K562 (cell line): ENCODE measurements around the gene PPFIA3. TPM values are rescaled to one million over a fixed set of nuclear protein-coding genes. Genes with fewer than 3 reads are reported as not detected.

Experiments
- C11orf30 ChIP-seq: fragments of 450-650 bp; IDR thresholded peaks from 2 replicates; pipeline ENCODE4 v1.6.1; 2016; ENCODE audit warnings: low read depth, mild to moderate bottlenecking
- CAMTA2 ChIP-seq: fragments of 250-450 bp; sonication (Bioruptor Pico); conservative IDR thresholded peaks from 2 replicates; pipeline ENCODE4 v1.5.1; 2022
- ETV6 ChIP-seq, 3 experiments: fragments of 150-350 bp in 1 of 3; sonication (generic) in 1 of 3; formaldehyde crosslinking in 1 of 3; IDR thresholded peaks; 2 replicates each; pipeline versions ENCODE4 v1.6.1 to v1.8.0; 2014 to 2022; ENCODE audit warnings: borderline replicate concordance in 2 of 3, low read depth in 2 of 3, antibody characterized with exemption in 1 of 3, low read length in 1 of 3, mild to moderate bottlenecking in 1 of 3, missing genetic modification reagents in 1 of 3
- FOXM1 ChIP-seq, 2 experiments: fragments of 450-650 bp in 1 of 2; sonication (generic) in 1 of 2; formaldehyde crosslinking in 1 of 2; IDR thresholded peaks; 2 replicates each; pipeline versions ENCODE4 v1.6.1 to v1.9.0; 2017 to 2022; ENCODE audit warnings: low read depth in 2 of 2, mild to moderate bottlenecking in 2 of 2, missing genetic modification reagents in 1 of 2, moderate library complexity in 1 of 2
- ILF3 ChIP-seq: fragments of 450-650 bp; IDR thresholded peaks from 2 replicates; pipeline ENCODE4 v1.6.1; 2018; ENCODE audit warnings: antibody characterized with exemption, mild to moderate bottlenecking, moderate library complexity, borderline replicate concordance
- RAD51 ChIP-seq: fragments of 450-650 bp; IDR thresholded peaks from 2 replicates; pipeline ENCODE4 v1.7.1; 2016; ENCODE audit warnings: low read depth, mild to moderate bottlenecking, borderline replicate concordance
- RNF2 ChIP-seq: sonication (generic); IDR thresholded peaks from 2 replicates; pipeline ENCODE4 v1.6.1; 2016
- TAF1 ChIP-seq: IDR thresholded peaks from 2 replicates; pipeline ENCODE4 v1.6.1; 2011; ENCODE audit warnings: mild to moderate bottlenecking, low read length, moderate library complexity; ENCODE audit not compliant: insufficient read depth, control insufficient read depth, severe bottlenecking; ENCODE audit errors: extremely low read depth
- TCF15 ChIP-seq: fragments of 250-450 bp; sonication (Bioruptor Pico); IDR thresholded peaks from 2 replicates; pipeline ENCODE4 v1.8.0; 2022; ENCODE audit warnings: moderate library complexity, mild to moderate bottlenecking, inconsistent platforms
- TSC22D4 ChIP-seq: fragments of 450-650 bp; IDR thresholded peaks from 2 replicates; pipeline ENCODE4 v1.6.1; 2016; ENCODE audit warnings: missing genetic modification characterization, missing biosample characterization, control low read depth
- U2AF1 ChIP-seq: fragments of 200-400 bp; formaldehyde crosslinking; optimal IDR thresholded peaks from 2 replicates; pipeline ENCODE3; 2017; ENCODE audit warnings: mild to moderate bottlenecking, low read depth, low read length, moderate library complexity
- ZBTB9 ChIP-seq: fragments of 450-650 bp; formaldehyde crosslinking; IDR thresholded peaks from 2 replicates; pipeline ENCODE4 v1.4.0; 2020; ENCODE audit warnings: mild to moderate bottlenecking, moderate library complexity
- ZNF121 ChIP-seq: sonication (generic); formaldehyde crosslinking; conservative IDR thresholded peaks from 2 replicates; pipeline ENCODE4 v1.8.0; 2022; ENCODE audit warnings: missing genetic modification reagents
- ZNF780A ChIP-seq: fragments of 250-450 bp; sonication (Bioruptor Pico); IDR thresholded peaks from 2 replicates; pipeline ENCODE4 v1.5.0; 2021; ENCODE audit warnings: mild to moderate bottlenecking
- polyA plus RNA-seq, 8 experiments: library from polyadenylated mRNA; depleted of rRNA in 4 of 8; stranded (reverse) in 5 of 8; unstranded in 3 of 8; fragments of >200 nt; fragmentation: Nextera tagmentation in 2 of 8; fragmentation: Illumina TruSeq in 1 of 8; extraction: Ambion mirVana in 2 of 8; extraction: Trizol in 1 of 8; gene quantifications; 2 replicates each; pipeline versions ENCODE4 v1.2.1 to v1.2.3, GENCODE V29; 2011 to 2014; ENCODE audit warnings: inconsistent platforms in 1 of 8, missing spikeins in 1 of 8
- total RNA-seq, 7 experiments: library from RNA; depleted of rRNA in 6 of 7; stranded (reverse); fragments of >200 nt in 6 of 7; fragmentation: Illumina TruSeq in 2 of 7; extraction: Trizol in 2 of 7; gene quantifications; 2 replicates each; pipeline versions ENCODE4 v1.2.1 to v1.2.3, GENCODE V29; 2011 to 2021; ENCODE audit warnings: low replicate concordance in 1 of 7
- TF ChIP-seq, protein P1 (sequence below): fragments of 450-650 bp; IDR thresholded peaks from 2 replicates; pipeline ENCODE4 v1.6.1; 2017; ENCODE audit warnings: antibody characterized with exemption, mild to moderate bottlenecking
- TF ChIP-seq, protein P2 (sequence below): sonication (generic); formaldehyde crosslinking; IDR thresholded peaks from 2 replicates; pipeline ENCODE4 v1.8.1; 2023; ENCODE audit warnings: mild to moderate bottlenecking, missing genetic modification reagents

PPFIA3 gene
- total and polyA plus RNA-seq, 9 of the 15 experiments (the other 6 are each of a cell fraction or from before 2014, with no cell fraction given): 0.10 to 53.0 (median 17.6) TPM

- TF ChIP-seq, protein P1, sequence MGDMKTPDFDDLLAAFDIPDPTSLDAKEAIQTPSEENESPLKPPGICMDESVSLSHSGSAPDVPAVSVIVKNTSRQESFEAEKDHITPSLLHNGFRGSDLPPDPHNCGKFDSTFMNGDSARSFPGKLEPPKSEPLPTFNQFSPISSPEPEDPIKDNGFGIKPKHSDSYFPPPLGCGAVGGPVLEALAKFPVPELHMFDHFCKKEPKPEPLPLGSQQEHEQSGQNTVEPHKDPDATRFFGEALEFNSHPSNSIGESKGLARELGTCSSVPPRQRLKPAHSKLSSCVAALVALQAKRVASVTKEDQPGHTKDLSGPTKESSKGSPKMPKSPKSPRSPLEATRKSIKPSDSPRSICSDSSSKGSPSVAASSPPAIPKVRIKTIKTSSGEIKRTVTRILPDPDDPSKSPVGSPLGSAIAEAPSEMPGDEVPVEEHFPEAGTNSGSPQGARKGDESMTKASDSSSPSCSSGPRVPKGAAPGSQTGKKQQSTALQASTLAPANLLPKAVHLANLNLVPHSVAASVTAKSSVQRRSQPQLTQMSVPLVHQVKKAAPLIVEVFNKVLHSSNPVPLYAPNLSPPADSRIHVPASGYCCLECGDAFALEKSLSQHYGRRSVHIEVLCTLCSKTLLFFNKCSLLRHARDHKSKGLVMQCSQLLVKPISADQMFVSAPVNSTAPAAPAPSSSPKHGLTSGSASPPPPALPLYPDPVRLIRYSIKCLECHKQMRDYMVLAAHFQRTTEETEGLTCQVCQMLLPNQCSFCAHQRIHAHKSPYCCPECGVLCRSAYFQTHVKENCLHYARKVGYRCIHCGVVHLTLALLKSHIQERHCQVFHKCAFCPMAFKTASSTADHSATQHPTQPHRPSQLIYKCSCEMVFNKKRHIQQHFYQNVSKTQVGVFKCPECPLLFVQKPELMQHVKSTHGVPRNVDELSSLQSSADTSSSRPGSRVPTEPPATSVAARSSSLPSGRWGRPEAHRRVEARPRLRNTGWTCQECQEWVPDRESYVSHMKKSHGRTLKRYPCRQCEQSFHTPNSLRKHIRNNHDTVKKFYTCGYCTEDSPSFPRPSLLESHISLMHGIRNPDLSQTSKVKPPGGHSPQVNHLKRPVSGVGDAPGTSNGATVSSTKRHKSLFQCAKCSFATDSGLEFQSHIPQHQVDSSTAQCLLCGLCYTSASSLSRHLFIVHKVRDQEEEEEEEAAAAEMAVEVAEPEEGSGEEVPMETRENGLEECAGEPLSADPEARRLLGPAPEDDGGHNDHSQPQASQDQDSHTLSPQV: peak; percentile 85
- no peak; the same call in 1 of the 2 replicates for TF ChIP-seq CAMTA2 (CRISPR knock-in tag)
- peak; percentile 70; the same call in 1 of the 2 replicates for TF ChIP-seq RNF2
- peak; percentile 93 for TF ChIP-seq U2AF1
- TF ChIP-seq ZNF780A (CRISPR knock-in tag): no peak
- no peak for TF ChIP-seq ZNF121 (CRISPR knock-in tag)
- peak; percentile 73 for TF ChIP-seq C11orf30
- no peak for TF ChIP-seq RAD51
- no peak; the same call in 1 of the 2 replicates for TF ChIP-seq FOXM1 (IDR thresholded peaks at IDR 0.05; ENCODE audit: low read depth)
- TF ChIP-seq FOXM1 (CRISPR knock-in tag; IDR thresholded peaks at IDR 0.05; ENCODE audit: low read depth): no peak
- no peak for TF ChIP-seq TSC22D4 (tag)
- TF ChIP-seq TAF1: peak; percentile 95
- TF ChIP-seq ZBTB9 (CRISPR knock-in tag): peak; percentile 94; the same call in 1 of the 2 replicates
- TF ChIP-seq, protein P2, sequence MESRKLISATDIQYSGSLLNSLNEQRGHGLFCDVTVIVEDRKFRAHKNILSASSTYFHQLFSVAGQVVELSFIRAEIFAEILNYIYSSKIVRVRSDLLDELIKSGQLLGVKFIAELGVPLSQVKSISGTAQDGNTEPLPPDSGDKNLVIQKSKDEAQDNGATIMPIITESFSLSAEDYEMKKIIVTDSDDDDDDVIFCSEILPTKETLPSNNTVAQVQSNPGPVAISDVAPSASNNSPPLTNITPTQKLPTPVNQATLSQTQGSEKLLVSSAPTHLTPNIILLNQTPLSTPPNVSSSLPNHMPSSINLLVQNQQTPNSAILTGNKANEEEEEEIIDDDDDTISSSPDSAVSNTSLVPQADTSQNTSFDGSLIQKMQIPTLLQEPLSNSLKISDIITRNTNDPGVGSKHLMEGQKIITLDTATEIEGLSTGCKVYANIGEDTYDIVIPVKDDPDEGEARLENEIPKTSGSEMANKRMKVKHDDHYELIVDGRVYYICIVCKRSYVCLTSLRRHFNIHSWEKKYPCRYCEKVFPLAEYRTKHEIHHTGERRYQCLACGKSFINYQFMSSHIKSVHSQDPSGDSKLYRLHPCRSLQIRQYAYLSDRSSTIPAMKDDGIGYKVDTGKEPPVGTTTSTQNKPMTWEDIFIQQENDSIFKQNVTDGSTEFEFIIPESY (CRISPR knock-in tag): 0 out of 2 replicates have a peak, but pooled peaks have one; percentile 25
- TF ChIP-seq ILF3: no peak
- no peak; a peak in 1 of 4 replicates for TF ChIP-seq ETV6 (IDR thresholded peaks at IDR 0.05; ENCODE audit: borderline replicate concordance in 1 of 2, low read depth in 2 of 2, low read length in 1 of 2)
- peak; percentile 64; the same call in 1 of the 2 replicates for TF ChIP-seq ETV6 (CRISPR knock-in tag; IDR thresholded peaks at IDR 0.05; ENCODE audit: borderline replicate concordance)
- TF ChIP-seq TCF15: no peak
These were observed 34.1 kb upstream of the PPFIA3 start, which contains the start of gene SNRNP70 (continued) for GRCh38 chr19:49085020-49085867.
